Left kidney (tissue), 2 donors: ENCODE measurements around the gene COLQ. TPM values are rescaled to one million over a fixed set of nuclear protein-coding genes. Genes with fewer than 3 reads are reported as not detected.
"Not testable (repeated sequence)": the region's sequence is repeated elsewhere in the genome, so short reads cannot be mapped to it uniquely, and the experiment has no call there.

Experiments
- DNase-seq: peaks from one replicate; pipeline ENCODE4 v3.0.0-alpha.2; 2013
- polyA plus RNA-seq: library from polyadenylated mRNA; unstranded; fragments of 120-200 nt; gene quantifications from one replicate; pipeline ENCODE4 v1.2.1, GENCODE V29; 2013; ENCODE audit not compliant: insufficient read length

Gene COLQ
- polyA plus RNA-seq, 1 donor: 10.1 TPM

DNA sequence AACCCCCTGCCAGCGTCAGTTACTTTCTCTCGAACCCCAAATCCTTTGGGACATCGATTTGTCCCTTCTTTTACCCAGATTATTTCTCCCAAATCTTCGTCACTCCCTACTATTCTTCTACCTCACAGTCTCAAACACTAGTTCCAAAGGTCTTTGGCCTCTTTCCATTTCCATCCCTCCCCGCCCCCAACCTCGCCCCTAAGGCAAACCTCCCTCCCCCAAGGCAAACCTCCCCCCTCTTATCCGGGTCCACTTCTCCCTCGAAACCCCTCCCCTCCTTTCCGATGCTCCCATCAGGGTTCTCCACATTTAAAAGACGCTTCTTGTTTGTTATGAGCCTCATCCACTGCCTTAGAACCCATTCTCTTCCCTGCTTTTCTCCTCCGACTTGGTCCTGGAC, 93.5 kb downstream of the COLQ start:
- no peak for DNase-seq

DNA sequence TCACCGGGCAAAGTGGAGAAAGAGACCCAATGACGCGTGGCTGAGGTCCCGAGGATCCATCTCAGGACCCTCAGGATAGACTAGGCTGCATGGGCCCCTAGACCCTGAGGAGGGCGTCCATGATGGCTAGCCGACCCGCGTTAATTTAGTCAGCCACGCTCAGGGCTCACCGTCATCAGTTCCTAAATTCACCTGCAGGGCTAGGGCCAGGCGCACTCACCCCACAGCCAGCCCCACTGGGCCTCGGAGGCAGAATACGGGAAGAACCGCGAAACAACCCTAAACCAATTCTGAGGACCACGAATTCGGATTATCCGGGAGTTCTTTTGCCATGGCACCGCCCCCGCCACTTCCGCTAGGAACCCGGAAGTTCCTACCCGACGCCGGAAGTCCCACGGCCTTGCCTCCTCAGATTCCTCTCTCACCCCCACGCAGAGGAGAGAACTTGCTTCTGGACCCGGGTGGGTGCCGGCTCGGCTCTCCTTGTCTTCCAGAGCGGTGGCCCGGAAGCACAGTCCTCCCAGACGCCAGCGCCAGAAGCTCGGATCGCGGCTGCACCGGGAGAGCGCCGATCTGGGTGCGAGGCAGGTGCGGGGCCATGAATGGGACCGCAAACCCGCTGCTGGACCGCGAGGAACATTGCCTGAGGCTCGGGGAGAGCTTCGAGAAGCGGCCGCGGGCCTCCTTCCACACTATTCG, 94.2 kb downstream of the COLQ start, which contains the start of the genes EAF1 and METTL6:
Gene EAF1, plus strand, starts transcription at position 417 of the 699 bp plus-strand sequence. Its CDS starts 182 bp downstream, at position 599.
Gene METTL6, minus strand, starts transcription at position 363 of the 699 bp plus-strand sequence. CDS start 1,033 bp downstream, outside the sequence.
- DNase-seq: peak; percentile 83

DNA sequence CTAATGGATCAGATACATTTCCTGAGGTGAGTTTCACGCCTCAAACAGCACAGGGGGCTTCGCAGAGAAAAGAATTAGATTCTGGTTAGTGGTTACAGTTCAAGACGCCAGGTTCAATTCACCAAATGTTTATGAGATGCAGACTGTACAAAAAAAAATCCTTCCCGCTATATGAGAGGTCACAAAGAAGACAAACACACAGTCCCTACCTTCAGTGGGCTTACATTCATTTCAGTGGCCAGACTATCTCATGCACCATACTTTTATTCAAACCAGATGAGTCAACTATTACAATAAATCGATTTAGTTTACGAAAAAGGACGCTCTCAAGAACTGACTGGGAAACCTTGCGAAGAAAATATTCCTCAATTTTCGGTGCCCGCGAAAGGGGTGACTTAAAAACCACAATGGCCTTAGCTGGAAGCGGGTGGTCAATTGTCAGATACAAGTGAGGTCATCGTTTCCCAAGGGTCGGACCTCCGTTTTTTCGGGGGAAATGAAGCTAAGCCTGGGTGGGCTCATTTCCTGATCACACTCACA, 94.9 kb downstream of the COLQ start:
- DNase-seq: no peak

DNA sequence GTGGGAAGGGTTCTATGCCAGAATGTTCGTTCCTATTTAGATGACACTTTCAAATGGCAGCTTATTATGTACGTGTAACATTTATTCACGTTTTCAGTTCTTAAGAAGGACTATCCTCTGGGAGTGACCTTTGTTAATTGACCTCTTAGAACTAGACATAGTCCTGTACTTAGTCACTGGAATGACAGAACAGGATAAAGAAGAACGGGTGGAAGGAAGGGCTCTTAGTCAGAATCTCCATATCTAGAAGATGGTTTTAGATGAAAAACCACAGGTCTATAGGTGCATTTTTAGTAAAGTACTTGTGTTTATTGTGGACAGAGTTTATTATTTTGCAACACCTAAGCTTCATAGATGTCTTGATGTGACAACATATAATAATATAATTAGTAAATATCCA, 100.6 kb downstream of the COLQ start:
- DNase-seq: no peak

DNA sequence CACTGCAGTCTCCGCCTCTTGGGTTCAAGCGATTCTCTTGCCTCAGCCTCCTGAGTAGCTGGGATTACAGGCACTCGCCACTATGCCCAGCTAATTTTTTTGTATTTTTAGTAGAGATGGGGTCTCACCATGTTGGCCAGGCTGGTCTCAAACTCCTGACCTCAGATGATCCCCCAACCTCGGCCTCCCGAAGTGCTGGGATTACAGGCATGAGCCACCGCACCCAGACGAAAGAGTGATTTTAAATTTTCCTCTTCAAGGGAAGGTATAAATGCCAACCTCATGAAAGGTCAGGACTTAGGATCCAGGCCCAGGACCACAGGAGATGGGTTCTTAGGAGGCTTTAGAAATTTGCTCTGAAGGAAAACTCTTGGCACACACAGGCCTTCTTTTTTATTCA, 110.5 kb downstream of the COLQ start:
- not testable (repeated sequence) for DNase-seq

DNA sequence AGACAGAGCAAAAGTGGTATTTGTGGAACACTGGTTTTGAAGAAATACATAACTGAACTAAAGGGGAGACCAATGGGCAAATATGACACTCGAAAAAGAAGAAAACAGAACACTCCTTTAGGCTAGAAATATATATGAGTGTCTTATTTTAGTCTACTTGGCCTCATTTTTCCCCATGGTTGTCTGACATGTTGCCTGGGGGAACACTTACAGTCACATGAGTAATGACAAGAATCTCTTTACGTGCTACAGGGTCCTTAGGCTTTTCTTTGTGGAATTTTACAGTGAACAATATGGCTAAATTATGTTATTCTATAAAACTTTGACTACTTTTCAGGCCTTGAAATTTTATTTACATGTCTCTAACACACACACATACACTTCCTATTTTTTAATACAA, 111.7 kb downstream of the COLQ start:
- no peak for DNase-seq

DNA sequence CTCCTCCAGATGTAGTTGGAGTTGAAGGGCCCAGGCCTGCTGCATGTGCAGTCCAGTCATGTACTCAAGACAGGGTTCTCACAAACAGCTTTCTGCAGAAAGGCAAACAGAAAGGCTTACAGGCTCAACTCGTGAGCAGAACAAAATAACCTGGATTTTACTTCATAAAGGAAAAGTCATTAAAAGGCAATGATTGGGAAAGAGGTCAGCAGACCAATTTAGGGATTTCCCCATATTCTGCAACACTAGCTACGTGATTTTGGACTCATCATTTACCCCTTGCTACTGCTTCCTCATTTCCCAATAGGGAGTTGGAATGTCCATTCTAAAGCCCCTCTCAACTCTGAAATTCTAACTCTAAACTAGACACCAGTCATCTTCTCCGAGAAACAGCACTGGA, 112.3 kb downstream of the COLQ start:
- no peak for DNase-seq

DNA sequence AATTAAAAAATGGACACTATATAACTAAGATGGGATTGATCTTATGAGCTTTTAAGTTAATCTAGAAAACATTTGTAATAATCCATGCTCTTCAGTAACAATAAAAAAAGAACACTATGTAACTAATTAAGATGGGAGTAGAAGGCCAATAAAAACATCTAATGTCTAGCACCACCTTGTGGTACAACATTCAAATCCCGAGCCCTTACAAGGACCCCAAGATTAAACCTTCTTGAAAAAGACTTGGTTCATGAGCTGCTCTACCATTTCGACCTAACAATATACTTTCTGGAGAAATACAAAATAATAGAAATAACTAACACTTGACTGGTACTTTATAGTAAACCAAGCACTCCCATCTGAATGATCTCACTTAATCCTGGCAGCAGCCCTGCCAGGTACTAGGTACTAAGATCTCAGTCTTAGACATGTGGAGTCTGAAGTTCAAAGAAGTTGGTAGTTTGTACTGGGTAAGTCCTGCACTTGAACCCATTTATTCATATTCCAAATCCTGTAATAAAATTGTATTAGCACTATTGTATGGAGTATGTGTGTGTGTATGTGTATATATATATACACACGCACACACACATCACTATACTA, 116.0 kb downstream of the COLQ start:
- DNase-seq: peak; percentile 50

DNA sequence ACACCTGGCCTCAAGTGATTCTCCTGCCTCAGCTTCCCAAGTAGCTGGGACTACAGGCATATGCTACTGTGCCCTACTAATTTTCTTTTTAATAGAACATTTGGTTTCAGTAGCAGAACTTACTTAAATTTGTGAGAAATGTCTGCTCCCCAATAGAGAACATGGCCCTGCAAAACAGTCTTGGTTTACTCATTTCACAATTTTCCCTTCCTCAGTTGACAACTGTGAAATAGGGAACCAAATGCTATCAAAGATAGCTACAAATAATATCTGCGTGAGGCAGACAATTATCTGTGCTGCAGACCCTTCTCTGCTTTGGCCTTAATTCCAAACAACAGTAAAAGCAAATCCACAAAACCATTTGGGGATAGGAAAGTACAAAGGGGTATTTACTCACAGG, 116.7 kb downstream of the COLQ start:
- DNase-seq: no peak

DNA sequence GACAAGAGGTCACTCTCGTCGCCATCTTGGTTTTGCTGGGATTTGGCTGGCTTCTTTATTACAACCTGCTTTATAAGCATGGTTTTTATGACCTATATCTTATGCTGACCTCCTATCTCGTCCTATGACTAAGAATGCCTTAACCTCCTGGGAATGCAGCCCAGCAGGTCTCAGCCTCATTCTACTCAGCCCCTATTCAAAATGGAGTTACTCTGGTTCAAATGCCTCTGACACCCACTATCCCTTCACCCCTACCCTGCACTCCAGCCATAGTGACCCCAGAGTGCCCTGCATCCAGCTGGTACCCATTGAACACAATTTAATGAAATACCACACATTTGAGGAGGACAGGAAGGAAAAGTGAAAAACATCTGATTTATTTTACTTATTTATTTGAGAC, 117.5 kb downstream of the COLQ start:
- no peak for DNase-seq

DNA sequence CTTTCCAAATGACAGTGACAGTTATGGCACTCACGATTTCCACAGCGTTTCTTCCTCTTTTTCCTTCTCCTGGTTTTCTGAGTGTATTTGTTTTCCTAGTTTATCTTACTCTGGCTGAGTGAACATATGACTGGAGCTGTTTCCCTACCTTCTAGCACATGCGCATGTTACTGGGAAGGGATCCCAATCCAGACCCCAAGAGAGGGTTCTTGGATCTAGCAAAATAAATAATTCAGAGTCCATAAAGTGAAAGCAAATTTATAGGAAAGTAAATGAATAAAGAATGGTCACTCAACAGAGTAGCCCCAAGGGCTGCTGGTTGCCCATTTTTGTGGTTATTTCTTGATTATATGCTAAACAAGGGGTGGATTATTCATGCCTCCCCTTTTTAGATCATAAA, 118.0 kb downstream of the COLQ start:
- DNase-seq: no peak

DNA sequence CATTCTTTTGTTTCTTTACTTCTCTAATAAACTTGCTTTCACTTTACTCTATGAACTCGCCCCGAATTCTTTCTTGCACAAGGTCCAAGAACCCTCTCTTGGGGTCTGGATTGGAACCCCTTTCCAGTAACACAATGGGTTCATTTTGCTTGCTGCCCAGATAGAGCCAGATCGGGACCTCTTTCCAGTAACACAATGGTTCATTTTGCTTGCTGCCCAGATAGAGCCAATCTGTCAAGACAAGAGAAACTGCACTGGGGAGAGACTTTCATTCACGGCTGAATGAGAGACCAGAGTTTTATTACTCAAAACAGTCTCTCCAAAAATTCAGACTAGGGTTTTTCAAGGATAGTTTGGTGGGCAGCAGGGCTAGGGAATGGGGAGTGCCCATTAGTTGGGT, 119.6 kb downstream of the COLQ start:
- DNase-seq: no peak

Other genes with a start within 250 kb of the COLQ start
- gene SH3BP5, start 189.1 kb downstream of the COLQ start, polyA plus RNA-seq: 47.2 TPM
- 32.8 TPM for gene METTL6, start 94.2 kb downstream of the COLQ start, polyA plus RNA-seq
- gene EAF1, start 94.1 kb downstream of the COLQ start, polyA plus RNA-seq: 19.7 TPM
- gene HACL1, start 79.9 kb upstream of the COLQ start, polyA plus RNA-seq: 27.2 TPM
- gene BTD, start 80.0 kb upstream of the COLQ start, polyA plus RNA-seq: 21.6 TPM